ENCODE data around the gene ZNF440.

DNA sequence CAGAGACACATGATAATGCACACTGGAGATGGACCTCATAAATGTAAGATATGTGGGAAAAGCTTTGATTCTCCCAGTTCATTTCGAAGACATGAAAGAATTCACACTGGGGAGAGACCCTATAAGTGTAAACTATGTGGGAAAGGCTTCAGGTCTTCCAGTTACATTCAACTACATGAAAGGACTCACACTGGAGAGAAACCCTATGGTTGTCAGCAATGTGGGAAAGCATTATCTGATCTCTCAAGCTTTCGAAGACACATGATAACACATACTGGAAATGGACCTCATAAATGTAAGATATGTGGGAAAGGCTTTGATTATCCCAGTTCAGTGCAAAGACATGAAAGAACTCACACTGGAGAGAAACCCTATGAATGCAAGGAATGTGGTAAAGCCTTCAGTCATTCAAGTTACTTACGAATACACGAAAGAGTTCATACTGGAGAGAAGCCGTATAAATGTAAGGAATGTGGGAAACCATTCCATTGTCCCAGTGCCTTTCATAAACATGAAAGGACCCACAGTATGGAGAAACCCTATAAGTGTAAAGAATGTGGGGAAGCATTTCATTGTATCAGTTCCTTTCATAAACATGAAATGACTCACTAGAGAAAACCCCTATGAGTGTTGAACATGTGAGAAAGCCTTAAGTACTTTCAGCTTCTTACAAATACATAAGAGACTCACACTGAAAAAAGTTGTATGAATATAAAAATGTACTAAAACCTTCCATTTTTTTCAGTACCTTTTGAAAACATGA lies 32.6 kb upstream of the ZNF440 start:
- TF ChIP-seq RAD21 (IDR thresholded peaks at IDR 0.05; ENCODE audit: low read depth) (no peak), EZH2phosphoT487 (IDR thresholded peaks at IDR 0.05; ENCODE audit: borderline replicate concordance) (no peak), POLR2A (IDR thresholded peaks at IDR 0.05; ENCODE audit: borderline replicate concordance, extremely low read depth, insufficient read depth, insufficient read length) (no peak), SIN3A (IDR thresholded peaks at IDR 0.05; ENCODE audit: low read depth) (no peak), POLR2AphosphoS5 (IDR thresholded peaks at IDR 0.05; ENCODE audit: low read depth, low read length) (no peak), EZH2 (IDR thresholded peaks at IDR 0.05) (no peak), ZFX (IDR thresholded peaks at IDR 0.05) (no peak), TCF7L2 (IDR thresholded peaks at IDR 0.05; ENCODE audit: borderline replicate concordance, extremely low read depth, insufficient read depth, insufficient read length) (no peak)
- TF ChIP-seq, protein P1, sequence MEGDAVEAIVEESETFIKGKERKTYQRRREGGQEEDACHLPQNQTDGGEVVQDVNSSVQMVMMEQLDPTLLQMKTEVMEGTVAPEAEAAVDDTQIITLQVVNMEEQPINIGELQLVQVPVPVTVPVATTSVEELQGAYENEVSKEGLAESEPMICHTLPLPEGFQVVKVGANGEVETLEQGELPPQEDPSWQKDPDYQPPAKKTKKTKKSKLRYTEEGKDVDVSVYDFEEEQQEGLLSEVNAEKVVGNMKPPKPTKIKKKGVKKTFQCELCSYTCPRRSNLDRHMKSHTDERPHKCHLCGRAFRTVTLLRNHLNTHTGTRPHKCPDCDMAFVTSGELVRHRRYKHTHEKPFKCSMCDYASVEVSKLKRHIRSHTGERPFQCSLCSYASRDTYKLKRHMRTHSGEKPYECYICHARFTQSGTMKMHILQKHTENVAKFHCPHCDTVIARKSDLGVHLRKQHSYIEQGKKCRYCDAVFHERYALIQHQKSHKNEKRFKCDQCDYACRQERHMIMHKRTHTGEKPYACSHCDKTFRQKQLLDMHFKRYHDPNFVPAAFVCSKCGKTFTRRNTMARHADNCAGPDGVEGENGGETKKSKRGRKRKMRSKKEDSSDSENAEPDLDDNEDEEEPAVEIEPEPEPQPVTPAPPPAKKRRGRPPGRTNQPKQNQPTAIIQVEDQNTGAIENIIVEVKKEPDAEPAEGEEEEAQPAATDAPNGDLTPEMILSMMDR (IDR thresholded peaks at IDR 0.05 in 2 of 3, conservative IDR thresholded peaks at IDR 0.05 in 1 of 3; ENCODE audit: borderline replicate concordance in 1 of 3, insufficient read depth in 1 of 3, low read depth in 2 of 3, low read length in 2 of 3), result no peak
- TF ChIP-seq, protein P2, sequence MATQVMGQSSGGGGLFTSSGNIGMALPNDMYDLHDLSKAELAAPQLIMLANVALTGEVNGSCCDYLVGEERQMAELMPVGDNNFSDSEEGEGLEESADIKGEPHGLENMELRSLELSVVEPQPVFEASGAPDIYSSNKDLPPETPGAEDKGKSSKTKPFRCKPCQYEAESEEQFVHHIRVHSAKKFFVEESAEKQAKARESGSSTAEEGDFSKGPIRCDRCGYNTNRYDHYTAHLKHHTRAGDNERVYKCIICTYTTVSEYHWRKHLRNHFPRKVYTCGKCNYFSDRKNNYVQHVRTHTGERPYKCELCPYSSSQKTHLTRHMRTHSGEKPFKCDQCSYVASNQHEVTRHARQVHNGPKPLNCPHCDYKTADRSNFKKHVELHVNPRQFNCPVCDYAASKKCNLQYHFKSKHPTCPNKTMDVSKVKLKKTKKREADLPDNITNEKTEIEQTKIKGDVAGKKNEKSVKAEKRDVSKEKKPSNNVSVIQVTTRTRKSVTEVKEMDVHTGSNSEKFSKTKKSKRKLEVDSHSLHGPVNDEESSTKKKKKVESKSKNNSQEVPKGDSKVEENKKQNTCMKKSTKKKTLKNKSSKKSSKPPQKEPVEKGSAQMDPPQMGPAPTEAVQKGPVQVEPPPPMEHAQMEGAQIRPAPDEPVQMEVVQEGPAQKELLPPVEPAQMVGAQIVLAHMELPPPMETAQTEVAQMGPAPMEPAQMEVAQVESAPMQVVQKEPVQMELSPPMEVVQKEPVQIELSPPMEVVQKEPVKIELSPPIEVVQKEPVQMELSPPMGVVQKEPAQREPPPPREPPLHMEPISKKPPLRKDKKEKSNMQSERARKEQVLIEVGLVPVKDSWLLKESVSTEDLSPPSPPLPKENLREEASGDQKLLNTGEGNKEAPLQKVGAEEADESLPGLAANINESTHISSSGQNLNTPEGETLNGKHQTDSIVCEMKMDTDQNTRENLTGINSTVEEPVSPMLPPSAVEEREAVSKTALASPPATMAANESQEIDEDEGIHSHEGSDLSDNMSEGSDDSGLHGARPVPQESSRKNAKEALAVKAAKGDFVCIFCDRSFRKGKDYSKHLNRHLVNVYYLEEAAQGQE (IDR thresholded peaks at IDR 0.05; ENCODE audit: low read depth), result no peak
- TF ChIP-seq, protein P3, sequence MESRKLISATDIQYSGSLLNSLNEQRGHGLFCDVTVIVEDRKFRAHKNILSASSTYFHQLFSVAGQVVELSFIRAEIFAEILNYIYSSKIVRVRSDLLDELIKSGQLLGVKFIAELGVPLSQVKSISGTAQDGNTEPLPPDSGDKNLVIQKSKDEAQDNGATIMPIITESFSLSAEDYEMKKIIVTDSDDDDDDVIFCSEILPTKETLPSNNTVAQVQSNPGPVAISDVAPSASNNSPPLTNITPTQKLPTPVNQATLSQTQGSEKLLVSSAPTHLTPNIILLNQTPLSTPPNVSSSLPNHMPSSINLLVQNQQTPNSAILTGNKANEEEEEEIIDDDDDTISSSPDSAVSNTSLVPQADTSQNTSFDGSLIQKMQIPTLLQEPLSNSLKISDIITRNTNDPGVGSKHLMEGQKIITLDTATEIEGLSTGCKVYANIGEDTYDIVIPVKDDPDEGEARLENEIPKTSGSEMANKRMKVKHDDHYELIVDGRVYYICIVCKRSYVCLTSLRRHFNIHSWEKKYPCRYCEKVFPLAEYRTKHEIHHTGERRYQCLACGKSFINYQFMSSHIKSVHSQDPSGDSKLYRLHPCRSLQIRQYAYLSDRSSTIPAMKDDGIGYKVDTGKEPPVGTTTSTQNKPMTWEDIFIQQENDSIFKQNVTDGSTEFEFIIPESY (IDR thresholded peaks at IDR 0.05; ENCODE audit: extremely low read depth, insufficient replicate concordance, low read length), result no peak
- TF ChIP-seq, protein P4, sequence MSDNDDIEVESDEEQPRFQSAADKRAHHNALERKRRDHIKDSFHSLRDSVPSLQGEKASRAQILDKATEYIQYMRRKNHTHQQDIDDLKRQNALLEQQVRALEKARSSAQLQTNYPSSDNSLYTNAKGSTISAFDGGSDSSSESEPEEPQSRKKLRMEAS (IDR thresholded peaks at IDR 0.05), result no peak
